A549 (cell line): ENCODE measurements around the gene MYH9. TPM values are rescaled to one million over a fixed set of nuclear protein-coding genes. Genes with fewer than 3 reads are reported as not detected.

Source experiments
- ATAC-seq, 2 experiments: fragments of 200-7000 bp in 1 of 2; fragments of >200 bp in 1 of 2; cut with Nextera tagmentation in 1 of 2; cut with Tn5 transposase in 1 of 2; 3 replicates each; pipeline versions ENCODE4 v1.8.0 to v1.9.1; 2018 to 2020; ENCODE audit warnings: mild to moderate bottlenecking in 1 of 2, moderate library complexity in 1 of 2
- CTCF ChIA-PET: fragments of 300-600 bp; sonication (Branson Sonifier 250); formaldehyde crosslinking; extraction: SDS; loops from one replicate; lab custom pipeline; 2021; ENCODE audit warnings: antibody characterized with exemption, inconsistent platforms; lab: Yijun Ruan, JAX
- POLR2A ChIA-PET: fragments of 350-600 bp; formaldehyde crosslinking; extraction: SDS; loops from one replicate; lab custom pipeline; 2021; ENCODE audit warnings: antibody characterized with exemption, inconsistent platforms; lab: Yijun Ruan, JAX
- DNase-seq, 2 experiments: peaks; one replicate each; pipeline versions ENCODE4 v3.0.0 to v3.0.0-alpha.2; 2011 to 2016; ENCODE audit warnings: low read depth in 1 of 2, low spot score in 1 of 2
- FAIRE-seq: peaks from 2 replicates; lab custom pipeline; 2011; peaks lifted over from hg19 to GRCh38; lab: Jason Lieb, UNC
- H3K27ac ChIP-seq, 2 experiments: fragments of >200 bp; sonication (Bioruptor Twin); formaldehyde crosslinking; 3 replicates each; pipeline ENCODE4 v1.5.1; 2016 to 2017
- H3K4me1 ChIP-seq: fragments of >200 bp; sonication (Bioruptor Twin); formaldehyde crosslinking; 3 replicates; pipeline ENCODE4 v1.6.1; 2016
- H3K4me2 ChIP-seq: fragments of >200 bp; sonication (Bioruptor Twin); formaldehyde crosslinking; 3 replicates; pipeline ENCODE4 v1.6.1; 2016
- H3K4me3 ChIP-seq: fragments of >200 bp; sonication (Bioruptor Twin); formaldehyde crosslinking; 3 replicates; pipeline ENCODE4 v1.5.1; 2016
- H3K9me3 ChIP-seq: fragments of >200 bp; sonication (Bioruptor Twin); formaldehyde crosslinking; 3 replicates; pipeline ENCODE4 v1.6.1; 2016
- ATOH8 ChIP-seq: fragments of 250-450 bp; sonication (Bioruptor Pico); IDR thresholded peaks from 2 replicates; pipeline ENCODE4 v1.5.0; 2020; ENCODE audit warnings: low read depth, mild to moderate bottlenecking, moderate library complexity
- CBX8 ChIP-seq: fragments of 200-600 bp; sonication (generic); IDR thresholded peaks from 2 replicates; pipeline ENCODE4 v1.6.1; 2016
- CEBPB ChIP-seq, 2 experiments: fragments of >200 bp in 1 of 2; sonication (Bioruptor Twin) in 1 of 2; formaldehyde crosslinking in 1 of 2; IDR thresholded peaks; 2 replicates each; pipeline ENCODE4 v1.6.1; 2012 to 2016
- CHD2 ChIP-seq: fragments of 150-350 bp; IDR thresholded peaks from 2 replicates; pipeline ENCODE4 v1.6.1; 2014; ENCODE audit warnings: low read length; ENCODE audit not compliant: partially characterized antibody
- E2F6 ChIP-seq: IDR thresholded peaks from 2 replicates; pipeline ENCODE4 v1.6.1; 2012; ENCODE audit warnings: low read depth, borderline replicate concordance
- EHF ChIP-seq: fragments of 250-450 bp; sonication (Bioruptor Pico); IDR thresholded peaks from 2 replicates; pipeline ENCODE4 v1.5.0; 2020; ENCODE audit warnings: mild to moderate bottlenecking
- ELK1 ChIP-seq: fragments of 150-350 bp; IDR thresholded peaks from 2 replicates; pipeline ENCODE4 v1.6.1; 2014; ENCODE audit warnings: low read depth, mild to moderate bottlenecking, low read length
- GATA3 ChIP-seq: IDR thresholded peaks from 2 replicates; pipeline ENCODE4 v1.6.1; 2012; ENCODE audit warnings: borderline replicate concordance
- HDAC2 ChIP-seq: fragments of 200-600 bp; sonication (generic); IDR thresholded peaks from 2 replicates; pipeline ENCODE4 v1.6.1; 2016
- HEYL ChIP-seq: fragments of 250-450 bp; sonication (Bioruptor Pico); IDR thresholded peaks from 2 replicates; pipeline ENCODE4 v1.8.0; 2021; ENCODE audit warnings: mild to moderate bottlenecking, moderate library complexity
- HMGXB4 ChIP-seq: fragments of 250-450 bp; sonication (Bioruptor Pico); IDR thresholded peaks from 2 replicates; pipeline ENCODE4 v1.5.0; 2021; ENCODE audit warnings: mild to moderate bottlenecking, moderate library complexity, borderline replicate concordance
- HOXB13 ChIP-seq: fragments of 250-450 bp; sonication (Bioruptor Pico); IDR thresholded peaks from 2 replicates; pipeline ENCODE4 v1.5.0; 2020; ENCODE audit warnings: low read depth, mild to moderate bottlenecking, moderate library complexity
- HOXB5 ChIP-seq: fragments of 250-450 bp; sonication (Bioruptor Pico); IDR thresholded peaks from 2 replicates; pipeline ENCODE4 v1.5.0; 2020; ENCODE audit warnings: mild to moderate bottlenecking, moderate library complexity
- MAFK ChIP-seq: fragments of 450-650 bp; IDR thresholded peaks from 2 replicates; pipeline ENCODE4 v1.6.1; 2014; ENCODE audit not compliant: partially characterized antibody
- PHF8 ChIP-seq: fragments of 200-600 bp; sonication (generic); IDR thresholded peaks from 2 replicates; pipeline ENCODE4 v1.6.1; 2016; ENCODE audit warnings: low read depth, mild to moderate bottlenecking, antibody characterized with exemption, moderate library complexity, borderline replicate concordance
- POLR2A ChIP-seq: IDR thresholded peaks from 2 replicates; pipeline ENCODE4 v1.6.1; 2012; ENCODE audit warnings: mild to moderate bottlenecking, low read length
- RAD21 ChIP-seq, 2 experiments: fragments of >200 bp in 1 of 2; sonication (Bioruptor Twin) in 1 of 2; formaldehyde crosslinking in 1 of 2; IDR thresholded peaks in 1 of 2; conservative IDR thresholded peaks in 1 of 2; 2 replicates in 1 of 2; 3 replicates in 1 of 2; pipeline ENCODE4 v1.6.1; 2012 to 2018; ENCODE audit warnings: inconsistent platforms in 1 of 2
- REST ChIP-seq: fragments of 200-600 bp; sonication (generic); IDR thresholded peaks from 2 replicates; pipeline ENCODE4 v1.6.1; 2016; ENCODE audit warnings: antibody characterized with exemption, mild to moderate bottlenecking, moderate library complexity
- RFX5 ChIP-seq: fragments of 450-650 bp; IDR thresholded peaks from 2 replicates; pipeline ENCODE4 v1.7.1; 2014; ENCODE audit warnings: antibody characterized with exemption, mild to moderate bottlenecking, moderate library complexity
- TFCP2L1 ChIP-seq: fragments of 250-450 bp; sonication (Bioruptor Pico); IDR thresholded peaks from 2 replicates; pipeline ENCODE4 v1.5.0; 2021; ENCODE audit warnings: mild to moderate bottlenecking
- USF2 ChIP-seq: fragments of 450-650 bp; IDR thresholded peaks from 2 replicates; pipeline ENCODE4 v1.6.1; 2014; ENCODE audit warnings: antibody characterized with exemption
- ZC3H11A ChIP-seq: fragments of 450-650 bp; IDR thresholded peaks from 2 replicates; pipeline ENCODE4 v1.6.1; 2014; ENCODE audit warnings: antibody characterized with exemption, mild to moderate bottlenecking
- ZNF302 ChIP-seq: fragments of 250-450 bp; sonication (Bioruptor Pico); IDR thresholded peaks from 2 replicates; pipeline ENCODE4 v1.9.0; 2021; ENCODE audit warnings: inconsistent platforms, mild to moderate bottlenecking, moderate library complexity
- ZSCAN20 ChIP-seq: fragments of 250-450 bp; sonication (Bioruptor Pico); IDR thresholded peaks from 2 replicates; pipeline ENCODE4 v1.8.0; 2022; ENCODE audit warnings: mild to moderate bottlenecking, moderate library complexity
- WGBS: methylation state at CpG from one replicate; pipeline ENCODE4 v1.1.6; 2017; ENCODE audit errors: missing lambda C conversion rate; 5-methylcytosine and 5-hydroxymethylcytosine counted together
- polyA plus RNA-seq, 4 experiments: library from polyadenylated mRNA; depleted of rRNA in 3 of 4; stranded (reverse); fragments of >200 nt; fragmentation: RNase III in 1 of 4; extraction: RNeasy Plus Mini Kit Qiagen cat#74134 plus additional on column Dnase treatment in 1 of 4; gene quantifications; 2 replicates in 3 of 4; 3 replicates in 1 of 4; pipeline ENCODE4 v1.2.3, GENCODE V29; 2011 to 2017

MYH9 gene
- polyA plus RNA-seq, 2 of the 4 experiments (the other 2 are of a cell fraction) = 92.1 to 158 TPM

- no peak overlapping the region for H3K27ac ChIP-seq
- DNase-seq (no peak), FAIRE-seq (no peak), ATAC-seq (no peak)
- POLR2A ChIA-PET = no interaction called here
- H3K9me3 ChIP-seq = no peaks in the 10 kb centered on the region
- no peak overlapping the region for H3K4me2 ChIP-seq
- 88% methylated on average over 10 of the region's 13 CpGs for WGBS
- TF ChIP-seq HMGXB4 (CRISPR knock-in tag) (no peak), RFX5 (no peak), CEBPB (IDR thresholded peaks at IDR 0.05) (no peak), HOXB13 (CRISPR knock-in tag) (no peak), HOXB5 (CRISPR knock-in tag) (no peak), TFCP2L1 (CRISPR knock-in tag) (no peak), ZNF302 (CRISPR knock-in tag) (no peak), USF2 (no peak), CHD2 (no peak), CBX8 (no peak), POLR2A (no peak), PHF8 (no peak), EHF (CRISPR knock-in tag) (no peak), GATA3 (no peak)
- CTCF ChIA-PET = interaction anchor here (1.2 kb wide), 1 partner anchor 44 kb away, joined by 3 read pairs; no protein-coding TSS in a partner anchor
- no peak overlapping the region for H3K4me3 ChIP-seq
- peaks cover 22% of the 10 kb centered on the region for H3K4me1 ChIP-seq
These were observed 129.7 kb downstream of the MYH9 start for GRCh38 chr22:36257948-36258670.

- H3K4me3 ChIP-seq = no peak overlapping the region
- FAIRE-seq (no peak), ATAC-seq (no peak), DNase-seq (no peak)
- H3K4me1 ChIP-seq = peaks cover 30% of the 10 kb centered on the region
- WGBS = 50% methylated on average over 2 of the region's 8 CpGs
- TF ChIP-seq HMGXB4 (CRISPR knock-in tag) (no peak), MAFK (no peak), POLR2A (no peak), RFX5 (no peak), ATOH8 (no peak), ZSCAN20 (no peak), USF2 (no peak), ZC3H11A (no peak), E2F6 (no peak), REST (no peak), HEYL (CRISPR knock-in tag) (no peak), RAD21 (conservative IDR thresholded peaks at IDR 0.05 in 1 of 2, IDR thresholded peaks at IDR 0.05 in 1 of 2) (no peak), ELK1 (no peak), HDAC2 (no peak)
- no peaks in the 10 kb centered on the region for H3K9me3 ChIP-seq
- H3K4me2 ChIP-seq = no peak overlapping the region
- H3K27ac ChIP-seq = no peak overlapping the region
- ChIA-PET CTCF (no interaction called here), POLR2A (no interaction called here)
These were observed 130.5 kb downstream of the MYH9 start for GRCh38 chr22:36257308-36257707.
